ENCODE data around the gene MAPK8. TPM values are rescaled to one million over a fixed set of nuclear protein-coding genes. Genes with fewer than 3 reads are reported as not detected.
"Not testable (repeated sequence)": the region's sequence is repeated elsewhere in the genome, so short reads cannot be mapped to it uniquely, and the experiment has no call there.

The MAPK8 gene
- total RNA-seq, 2 experiments from 2014 or later, result 35.7 to 40.0 TPM

- intact Hi-C loops (cut with DNase I, micrococcal nuclease), result no loop called here
- Mint-ChIP-seq H3K4me1 (no peaks in the 10 kb centered on the region), H3K36me3 (ENCODE audit: low read depth) (peaks cover 29% of the 10 kb centered on the region), H3K27me3 (no peaks in the 10 kb centered on the region), H3K4me3 (no peak overlapping the region), H3K27ac (no peak overlapping the region), H3K9me3 (ENCODE audit: low read depth) (no peaks in the 10 kb centered on the region)
- ChIA-PET POLR2A (no interaction called here), CTCF (no interaction called here)
- DNase-seq, result no peak
- no peak for ATAC-seq
Measured at GRCh38 chr10:48406658-48407057, 100.2 kb downstream of the MAPK8 start.

DNA sequence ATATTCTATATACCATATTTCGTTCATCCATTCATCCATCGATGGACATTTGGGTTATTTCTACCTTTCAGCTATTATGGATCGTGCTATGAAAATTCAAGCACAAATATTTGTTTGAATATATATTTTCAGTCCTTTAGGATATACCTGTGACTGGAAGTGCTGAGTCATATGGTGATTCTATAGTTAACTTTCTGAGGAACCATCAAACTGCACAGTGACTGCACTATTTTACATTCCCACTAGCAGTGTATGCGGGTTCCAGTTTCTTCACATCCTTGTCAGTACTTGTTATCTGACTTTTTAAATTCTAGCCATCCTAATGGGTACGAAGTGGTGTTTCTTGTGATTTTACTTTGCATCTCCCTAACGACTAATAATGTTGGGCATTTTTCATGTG lies 104.0 kb downstream of the MAPK8 start:
- CTCF ChIA-PET, result no interaction called here

GRCh38 chr10:48411510-48411909 lies 105.0 kb downstream of the MAPK8 start:
- Mint-ChIP-seq H3K36me3 (ENCODE audit: low read depth) (peaks cover 37% of the 10 kb centered on the region), H3K27ac (no peak overlapping the region), H3K4me3 (no peak overlapping the region), H3K27me3 (no peaks in the 10 kb centered on the region), H3K9me3 (ENCODE audit: low read depth) (peaks cover 8% of the 10 kb centered on the region), H3K4me1 (no peaks in the 10 kb centered on the region)
- intact Hi-C loops (cut with DNase I, micrococcal nuclease), result no loop called here
- CTCF ChIA-PET, result interaction anchor here (1.3 kb wide), 1 partner anchor 11 kb away, joined by 4 read pairs; no protein-coding TSS in a partner anchor
- POLR2A ChIA-PET, result interaction anchor here (0.6 to 0.7 kb wide), 2 partner anchors 14 to 20 kb away, joined by 3 read pairs; no protein-coding TSS in a partner anchor
- DNase-seq, result no peak
- no peak for ATAC-seq

More for the DNA sequence above, 104.0 kb downstream of the MAPK8 start:
- Mint-ChIP-seq H3K4me3 (no peak overlapping the region), H3K27ac (no peak overlapping the region), H3K4me1 (no peaks in the 10 kb centered on the region), H3K9me3 (ENCODE audit: low read depth) (peaks cover 8% of the 10 kb centered on the region), H3K27me3 (no peaks in the 10 kb centered on the region), H3K36me3 (ENCODE audit: low read depth) (peaks cover 45% of the 10 kb centered on the region)
- no peak for ATAC-seq
- intact Hi-C loops (cut with DNase I, micrococcal nuclease), result no loop called here
- POLR2A ChIA-PET, result no interaction called here
- DNase-seq, result no peak

- H3K27me3 Mint-ChIP-seq, result no peaks in the 10 kb centered on the region
Measured at GRCh38 chr10:48412081-48412480, 105.6 kb downstream of the MAPK8 start.

GRCh38 chr10:48412933-48413332 lies 106.5 kb downstream of the MAPK8 start:
- CTCF ChIA-PET, result no interaction called here
- POLR2A ChIA-PET, result no interaction called here
- no peak for DNase-seq
- Mint-ChIP-seq H3K27ac (no peak overlapping the region), H3K4me3 (no peak overlapping the region), H3K36me3 (ENCODE audit: low read depth) (peaks cover 37% of the 10 kb centered on the region), H3K27me3 (no peaks in the 10 kb centered on the region), H3K4me1 (no peaks in the 10 kb centered on the region), H3K9me3 (ENCODE audit: low read depth) (peaks cover 8% of the 10 kb centered on the region)
- intact Hi-C loops (cut with DNase I, micrococcal nuclease), result no loop called here
- ATAC-seq, result no peak

More at GRCh38 chr10:48412081-48412480, 105.6 kb downstream of the MAPK8 start:
- intact Hi-C loops (cut with DNase I, micrococcal nuclease), result no loop called here
- no peak overlapping the region for H3K27ac Mint-ChIP-seq
- ATAC-seq (no peak), DNase-seq (no peak)
- CTCF ChIA-PET, result interaction anchor here (1.3 kb wide), 1 partner anchor 10 kb away, joined by 4 read pairs; no protein-coding TSS in a partner anchor
- H3K36me3 Mint-ChIP-seq (ENCODE audit: low read depth), result peaks cover 37% of the 10 kb centered on the region
- no peaks in the 10 kb centered on the region for H3K4me1 Mint-ChIP-seq
- H3K9me3 Mint-ChIP-seq (ENCODE audit: low read depth), result peaks cover 8% of the 10 kb centered on the region
- H3K4me3 Mint-ChIP-seq, result no peak overlapping the region
- POLR2A ChIA-PET, result interaction anchor here (0.7 kb wide), 1 partner anchor 13 kb away, joined by 3 read pairs; no protein-coding TSS in a partner anchor

DNA sequence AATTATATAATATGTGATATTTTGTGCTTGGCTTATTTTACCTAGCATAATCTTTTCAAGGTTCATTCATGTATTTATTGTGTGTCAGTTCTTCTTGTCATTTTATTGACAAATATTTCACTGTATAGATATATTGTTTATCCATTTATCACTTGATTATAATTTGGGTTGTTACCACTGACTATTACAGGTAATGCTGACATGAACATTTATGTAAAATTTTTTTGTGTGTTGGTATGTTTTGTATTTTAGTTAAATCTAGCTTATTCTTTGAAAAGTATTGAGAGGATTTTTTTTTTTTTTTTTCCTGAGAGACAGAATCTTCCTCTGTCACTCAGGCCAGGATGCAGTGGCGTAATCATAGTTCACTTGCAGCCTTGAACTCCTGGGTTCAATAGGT lies 107.7 kb downstream of the MAPK8 start:
- peaks cover 8% of the 10 kb centered on the region for H3K9me3 Mint-ChIP-seq (ENCODE audit: low read depth)
- ChIA-PET CTCF (interaction anchor here (1.4 kb wide), 1 partner anchor 22 kb away, joined by 3 read pairs; no protein-coding TSS in a partner anchor), POLR2A (no interaction called here)
- H3K27ac Mint-ChIP-seq, result no peak overlapping the region
- no peaks in the 10 kb centered on the region for H3K4me1 Mint-ChIP-seq
- intact Hi-C loops (cut with DNase I, micrococcal nuclease), result no loop called here
- no peak for DNase-seq
- H3K36me3 Mint-ChIP-seq (ENCODE audit: low read depth), result peaks cover 37% of the 10 kb centered on the region
- H3K4me3 Mint-ChIP-seq, result no peak overlapping the region
- no peaks in the 10 kb centered on the region for H3K27me3 Mint-ChIP-seq
- ATAC-seq, result no peak

DNA sequence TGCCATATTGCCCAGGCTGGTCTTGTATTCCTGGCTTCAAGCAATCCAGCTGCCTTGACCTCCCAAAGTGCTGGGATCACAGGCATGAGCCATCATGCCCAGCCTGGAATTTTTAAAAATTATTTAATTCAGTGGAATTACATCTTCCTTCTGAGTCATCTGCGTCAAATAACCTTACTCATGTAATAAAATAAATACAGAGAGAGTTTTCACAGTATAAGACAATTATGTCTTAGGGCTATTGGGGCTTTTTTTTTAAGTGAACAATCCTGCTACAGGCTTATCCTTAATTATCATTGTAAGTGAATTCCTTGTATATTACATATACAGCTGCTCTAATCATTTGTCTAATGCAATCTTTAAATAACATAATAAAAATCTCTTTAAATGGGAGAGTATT lies 108.3 kb downstream of the MAPK8 start:
- Mint-ChIP-seq H3K4me1 (no peaks in the 10 kb centered on the region), H3K4me3 (no peak overlapping the region), H3K9me3 (ENCODE audit: low read depth) (peaks cover 8% of the 10 kb centered on the region), H3K27ac (no peak overlapping the region), H3K27me3 (no peaks in the 10 kb centered on the region), H3K36me3 (ENCODE audit: low read depth) (peaks cover 36% of the 10 kb centered on the region)
- CTCF ChIA-PET, result interaction anchor here (0.7 to 1.4 kb wide), 2 partner anchors 11 to 22 kb away, joined by 3 read pairs; no protein-coding TSS in a partner anchor
- no peak for ATAC-seq
- POLR2A ChIA-PET, result interaction anchor here (0.6 kb wide), 1 partner anchor 697 kb away, joined by 3 read pairs; no protein-coding TSS in a partner anchor
- intact Hi-C loops (cut with DNase I, micrococcal nuclease), result no loop called here
- no peak for DNase-seq

- DNase-seq (no peak), ATAC-seq (no peak)
- H3K27me3 Mint-ChIP-seq, result no peaks in the 10 kb centered on the region
- POLR2A ChIA-PET, result no interaction called here
- intact Hi-C loops (cut with DNase I, micrococcal nuclease), result no loop called here
- H3K36me3 Mint-ChIP-seq (ENCODE audit: low read depth), result peaks cover 23% of the 10 kb centered on the region
- CTCF ChIA-PET, result no interaction called here
- H3K4me1 Mint-ChIP-seq, result no peaks in the 10 kb centered on the region
- peaks cover 8% of the 10 kb centered on the region for H3K9me3 Mint-ChIP-seq (ENCODE audit: low read depth)
- no peak overlapping the region for H3K4me3 Mint-ChIP-seq
- no peak overlapping the region for H3K27ac Mint-ChIP-seq
Measured at GRCh38 chr10:48416584-48417232, 110.2 kb downstream of the MAPK8 start.

- no peaks in the 10 kb centered on the region for H3K27me3 Mint-ChIP-seq
- CTCF ChIA-PET, result interaction anchor here (1.3 kb wide), 1 partner anchor 35 kb away, joined by 3 read pairs; no protein-coding TSS in a partner anchor
- POLR2A ChIA-PET, result no interaction called here
- ATAC-seq (no peak), DNase-seq (no peak)
- H3K27ac Mint-ChIP-seq, result peak overlapping the region; percentile 25
- H3K4me1 Mint-ChIP-seq, result no peaks in the 10 kb centered on the region
- intact Hi-C loops (cut with DNase I, micrococcal nuclease), result no loop called here
- H3K9me3 Mint-ChIP-seq (ENCODE audit: low read depth), result peaks cover 4% of the 10 kb centered on the region
- no peak overlapping the region for H3K4me3 Mint-ChIP-seq
- H3K36me3 Mint-ChIP-seq (ENCODE audit: low read depth), result peaks cover 17% of the 10 kb centered on the region
Measured at GRCh38 chr10:48417374-48417773, 110.9 kb downstream of the MAPK8 start.

DNA sequence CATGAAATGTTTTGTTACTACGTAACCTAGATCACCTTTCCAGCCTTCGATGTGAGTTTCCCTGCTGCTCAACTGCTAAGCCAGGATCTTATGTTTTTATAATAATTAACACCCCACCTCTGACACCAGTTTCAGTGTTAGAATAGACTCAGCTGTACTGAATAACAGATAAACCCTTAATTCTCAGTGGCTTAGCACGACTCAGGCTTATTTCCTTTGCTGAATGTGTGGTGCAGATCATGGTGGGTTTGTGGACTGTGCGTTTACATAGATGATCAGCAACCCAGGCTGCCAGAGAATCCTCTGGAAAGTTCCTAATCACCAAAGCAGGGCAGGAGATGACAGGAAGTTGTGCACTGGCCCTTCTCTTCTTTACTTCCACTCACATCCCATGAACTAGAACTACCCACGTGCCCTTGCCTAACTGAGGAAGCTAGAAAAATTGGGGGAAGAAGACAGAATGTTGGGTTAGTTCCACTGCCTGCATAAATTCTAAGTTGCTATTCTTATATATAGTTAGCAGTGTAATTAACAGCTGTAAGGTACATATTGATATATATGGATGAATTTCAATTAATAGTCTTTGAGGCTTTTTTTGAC lies 111.8 kb downstream of the MAPK8 start:
- CTCF ChIA-PET, result interaction anchor here (1.3 kb wide), 1 partner anchor 36 kb away, joined by 3 read pairs; no protein-coding TSS in a partner anchor
- no peak for DNase-seq
- Mint-ChIP-seq H3K36me3 (ENCODE audit: low read depth) (peaks cover 10% of the 10 kb centered on the region), H3K9me3 (ENCODE audit: low read depth) (no peaks in the 10 kb centered on the region), H3K4me3 (no peak overlapping the region), H3K4me1 (no peaks in the 10 kb centered on the region), H3K27me3 (no peaks in the 10 kb centered on the region), H3K27ac (no peak overlapping the region)
- no peak for ATAC-seq
- intact Hi-C loops (cut with DNase I, micrococcal nuclease), result no loop called here
- POLR2A ChIA-PET, result no interaction called here

GRCh38 chr10:48419714-48420113 lies 113.2 kb downstream of the MAPK8 start:
- ChIA-PET CTCF (no interaction called here), POLR2A (no interaction called here)
- no peak for ATAC-seq
- Mint-ChIP-seq H3K27ac (no peak overlapping the region), H3K4me1 (no peaks in the 10 kb centered on the region), H3K9me3 (ENCODE audit: low read depth) (no peaks in the 10 kb centered on the region), H3K36me3 (ENCODE audit: low read depth) (peaks cover 10% of the 10 kb centered on the region), H3K4me3 (no peak overlapping the region), H3K27me3 (no peaks in the 10 kb centered on the region)
- DNase-seq, result no peak
- intact Hi-C loops (cut with DNase I, micrococcal nuclease), result loop anchor here in 1 of 2 experiments (10.0 kb wide), 1 partner anchor 55 kb away; no protein-coding TSS in a partner anchor

- H3K27ac Mint-ChIP-seq; POLR2A ChIA-PET; H3K4me1 Mint-ChIP-seq; H3K27me3 Mint-ChIP-seq; DNase-seq; H3K9me3 Mint-ChIP-seq (ENCODE audit: low read depth); H3K4me3 Mint-ChIP-seq; ATAC-seq: not testable (repeated sequence)
- CTCF ChIA-PET, result interaction anchor here (0.9 to 2.2 kb wide), 3 partner anchors 10 to 58 kb away, joined by 4 to 5 read pairs (median 5); no protein-coding TSS in a partner anchor
- intact Hi-C loops (cut with DNase I, micrococcal nuclease), result loop anchor here in 1 of 2 experiments (10.0 kb wide), 1 partner anchor 57 kb away; no protein-coding TSS in a partner anchor
- peaks cover 11% of the 10 kb centered on the region for H3K36me3 Mint-ChIP-seq (ENCODE audit: low read depth)
Measured at GRCh38 chr10:48421862-48422261, 115.4 kb downstream of the MAPK8 start.
